HG03039 (cell line): Measurements from ENCODE around the gene SEZ6L.
"Not testable (repeated sequence)": the region's sequence is repeated elsewhere in the genome, so short reads cannot be mapped to it uniquely, and the experiment has no call there.

Experiments used
- ATAC-seq: cut with Tn5 transposase; IDR thresholded peaks from one replicate; pipeline ENCODE4 v1.9.1; 2021; ENCODE audit warnings: mild to moderate bottlenecking, moderate library complexity; ENCODE audit not compliant: unreplicated experiment

SEZ6L gene

DNA sequence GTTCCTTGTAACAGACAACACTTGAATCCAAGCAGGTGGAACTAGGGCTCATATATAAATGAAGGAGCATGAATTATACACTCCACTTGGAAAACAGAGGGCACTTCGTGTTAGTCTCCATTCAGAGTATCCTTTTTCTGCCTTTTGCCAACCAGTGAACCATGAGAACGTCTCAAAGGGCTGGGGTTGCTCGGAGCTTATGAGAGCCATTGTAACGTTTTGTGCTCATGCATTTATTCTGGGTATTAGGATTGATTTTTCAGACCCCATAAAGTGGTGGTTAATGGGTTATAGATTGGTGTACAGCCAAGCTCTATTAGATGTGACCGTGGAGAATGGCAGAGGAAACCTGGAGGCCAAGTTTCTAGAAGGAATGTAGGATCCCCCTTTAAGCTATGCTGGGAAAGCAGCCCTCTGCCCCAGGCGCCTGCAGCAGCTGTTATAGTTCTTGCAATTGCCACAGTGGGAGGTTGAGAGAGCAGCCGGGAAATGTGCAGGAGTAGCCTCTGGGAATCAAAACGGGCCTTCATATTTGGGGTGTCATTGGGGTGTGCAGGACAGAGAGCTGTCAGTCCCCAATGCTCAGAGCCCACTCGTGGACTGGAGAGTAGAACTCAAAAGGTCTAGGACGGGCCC is 205.2 kb downstream of the SEZ6L start:
- no peak for ATAC-seq

GRCh38 chr22:26377170-26377830 is 208.0 kb downstream of the SEZ6L start:
- no peak for ATAC-seq

GRCh38 chr22:26380072-26380830 is 211.0 kb downstream of the SEZ6L start:
- ATAC-seq, result no peak

DNA sequence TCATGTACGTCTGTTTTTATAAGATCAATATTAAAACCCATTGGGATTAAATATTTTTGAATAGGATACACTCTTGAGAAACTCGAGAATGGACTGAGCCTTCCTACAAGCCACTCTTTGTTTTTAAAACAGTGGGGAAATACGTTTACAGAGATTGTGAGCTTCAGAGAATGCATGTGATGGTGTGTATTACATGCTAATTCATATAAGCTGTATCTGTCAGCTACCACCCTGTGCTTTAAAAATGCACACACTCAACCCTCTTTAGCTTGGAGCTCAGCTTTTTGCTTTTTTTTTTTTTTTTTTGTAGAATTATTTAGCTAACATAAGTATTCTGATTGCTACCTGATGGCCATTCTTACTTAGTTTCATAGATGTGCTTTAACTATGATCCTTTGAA is 213.5 kb downstream of the SEZ6L start:
- no peak for ATAC-seq

GRCh38 chr22:26383968-26384556 is 214.8 kb downstream of the SEZ6L start:
- ATAC-seq, result no peak

DNA sequence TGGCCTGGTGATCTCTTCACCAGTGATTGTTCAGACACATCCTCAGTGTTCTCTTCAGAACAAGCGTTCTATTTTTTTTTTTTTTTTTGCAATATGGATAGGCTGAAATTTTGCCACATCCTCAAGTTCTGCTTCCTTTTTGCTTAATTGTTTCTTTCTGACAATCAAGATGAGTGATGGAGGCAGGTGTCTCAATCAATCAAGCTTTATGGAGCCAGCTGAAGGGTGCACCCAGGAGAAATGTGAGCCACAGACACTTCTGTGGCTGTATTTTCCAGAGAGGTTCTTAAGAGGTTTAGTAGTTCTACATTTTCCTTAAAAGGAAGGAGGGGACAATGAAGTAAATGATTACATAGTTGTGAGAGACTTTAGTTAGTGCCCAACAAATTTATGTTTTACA is 215.9 kb downstream of the SEZ6L start:
- ATAC-seq, result no peak

DNA sequence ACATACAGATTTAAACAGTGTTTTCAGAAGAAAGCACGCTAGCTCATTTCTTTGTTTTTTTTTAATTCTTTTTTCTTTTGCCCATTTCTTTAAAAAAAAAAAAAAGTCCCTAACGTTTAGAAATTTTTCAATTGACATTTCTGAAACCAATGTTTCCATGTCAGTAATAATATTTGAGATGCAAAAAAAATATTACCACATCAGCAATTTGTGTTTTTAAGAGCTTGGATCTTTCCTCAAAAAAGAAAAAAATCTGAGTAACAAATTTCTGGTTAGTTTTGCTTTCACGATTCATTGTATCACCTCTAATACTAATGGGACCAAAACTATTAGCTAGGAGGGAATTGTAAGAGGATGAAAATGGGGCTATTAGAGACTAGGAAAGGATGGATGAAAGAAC is 219.9 kb downstream of the SEZ6L start:
- no peak for ATAC-seq

GRCh38 chr22:26391091-26391490 is 221.8 kb downstream of the SEZ6L start:
- no peak for ATAC-seq

- ATAC-seq, result no peak
Observed at GRCh38 chr22:26391623-26392022, 222.4 kb downstream of the SEZ6L start.

- ATAC-seq, result no peak
Observed at GRCh38 chr22:26393929-26394328, 224.7 kb downstream of the SEZ6L start.

GRCh38 chr22:26394777-26395176 is 225.5 kb downstream of the SEZ6L start:
- ATAC-seq, result no peak

- ATAC-seq, result no peak
Observed at GRCh38 chr22:26395926-26396325, 226.7 kb downstream of the SEZ6L start.

- no peak for ATAC-seq
Observed at GRCh38 chr22:26398741-26399153, 229.5 kb downstream of the SEZ6L start.

GRCh38 chr22:26399289-26399688 is 230.0 kb downstream of the SEZ6L start:
- ATAC-seq, result no peak

- ATAC-seq, result no peak
Observed at GRCh38 chr22:26401726-26402125, 232.5 kb downstream of the SEZ6L start.

- no peak for ATAC-seq
Observed at GRCh38 chr22:26404851-26405421, 235.7 kb downstream of the SEZ6L start.

- ATAC-seq, result no peak
Observed at GRCh38 chr22:26406118-26406517, 236.9 kb downstream of the SEZ6L start.

- not testable (repeated sequence) for ATAC-seq
Observed at GRCh38 chr22:26408562-26409220, 239.4 kb downstream of the SEZ6L start.

DNA sequence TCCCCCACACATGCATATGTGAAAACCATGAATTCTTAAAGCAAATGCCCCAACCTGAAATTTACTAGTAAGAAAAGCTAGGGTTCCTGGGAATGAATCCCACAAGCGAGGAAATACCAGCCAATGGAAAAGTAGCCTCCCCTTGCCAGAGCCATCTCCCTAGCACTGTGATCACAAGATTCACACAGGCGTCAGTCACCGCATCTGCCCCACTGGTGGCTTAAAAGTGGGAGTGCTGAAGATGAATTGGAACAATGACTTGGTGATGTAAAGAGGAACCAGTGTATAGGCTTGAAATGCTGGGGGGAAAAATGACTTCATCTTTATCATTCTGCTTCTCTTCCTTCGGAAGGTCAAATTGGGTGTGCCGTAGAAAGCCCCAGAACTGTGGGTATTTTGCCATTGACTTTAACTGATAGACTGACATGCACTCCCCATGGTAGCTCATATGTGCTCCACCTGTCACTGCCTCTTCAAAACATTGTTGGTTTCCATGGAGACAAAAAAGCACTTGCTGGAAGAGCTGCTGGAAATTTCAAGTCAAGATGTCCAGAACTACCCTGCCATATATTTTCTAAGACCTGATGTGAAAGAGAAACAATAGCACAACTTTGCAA is 240.6 kb downstream of the SEZ6L start:
- ATAC-seq, result no peak

GRCh38 chr22:26410386-26410785 is 241.1 kb downstream of the SEZ6L start:
- ATAC-seq, result no peak
